H9 (cell line): ENCODE measurements around the gene ECHS1. TPM values are rescaled to one million over a fixed set of nuclear protein-coding genes. Genes with fewer than 3 reads are reported as not detected.

Source experiments
- DNase-seq: peaks from one replicate; pipeline ENCODE4 v3.0.0-alpha.2; 2017
- H2AFZ ChIP-seq: one replicate; pipeline ENCODE4 v1.6.1; 2013; ENCODE audit warnings: mild to moderate bottlenecking, low read length, control low read depth, moderate library complexity
- H2AK5ac ChIP-seq: 2 replicates; pipeline ENCODE4 v1.6.1; 2013; ENCODE audit warnings: low read length, control low read depth, mixed read lengths; ENCODE audit not compliant: insufficient read length
- H2BK120ac ChIP-seq: one replicate; pipeline ENCODE4 v1.6.1; 2013; ENCODE audit warnings: low read depth, mild to moderate bottlenecking, low read length, control low read depth, inconsistent platforms; ENCODE audit not compliant: poor library complexity, severe bottlenecking
- H2BK12ac ChIP-seq: 2 replicates; pipeline ENCODE4 v1.6.1; 2013; ENCODE audit warnings: low read length, control low read depth, mixed read lengths, low read depth; ENCODE audit not compliant: insufficient read length
- H2BK15ac ChIP-seq: 2 replicates; pipeline ENCODE4 v1.6.1; 2013; ENCODE audit warnings: low read depth, low read length, control low read depth
- H2BK20ac ChIP-seq: one replicate; pipeline ENCODE4 v1.6.1; 2013; ENCODE audit warnings: low read depth, mild to moderate bottlenecking, low read length, control low read depth, inconsistent platforms; ENCODE audit not compliant: poor library complexity, severe bottlenecking
- H2BK5ac ChIP-seq: 2 replicates; pipeline ENCODE4 v1.6.1; 2013; ENCODE audit warnings: low read length, control low read depth, mixed read lengths; ENCODE audit not compliant: insufficient read length
- H3K14ac ChIP-seq: 2 replicates; pipeline ENCODE4 v1.6.1; 2013; ENCODE audit warnings: low read length, control low read depth; ENCODE audit not compliant: insufficient read depth
- H3K18ac ChIP-seq: 2 replicates; pipeline ENCODE4 v1.6.1; 2013; ENCODE audit warnings: low read depth, mild to moderate bottlenecking, mixed read lengths, low read length, control low read depth; ENCODE audit not compliant: insufficient read length
- H3K23ac ChIP-seq: 2 replicates; pipeline ENCODE4 v1.6.1; 2013; ENCODE audit warnings: low read length, control low read depth, mixed read lengths, low read depth; ENCODE audit not compliant: insufficient read length
- H3K23me2 ChIP-seq: 2 replicates; pipeline ENCODE4 v1.6.1; 2013; ENCODE audit warnings: low read depth, mild to moderate bottlenecking, mixed read lengths, low read length, control low read depth; ENCODE audit not compliant: insufficient read length, poor library complexity, severe bottlenecking
- H3K27ac ChIP-seq: 2 replicates; pipeline ENCODE4 v1.5.1; 2013; ENCODE audit warnings: low read length, control low read depth, mixed read lengths, low read depth; ENCODE audit not compliant: insufficient read length
- H3K27me3 ChIP-seq: 2 replicates; pipeline ENCODE4 v1.6.1; 2013; ENCODE audit warnings: low read length, control low read depth, inconsistent platforms; ENCODE audit not compliant: insufficient read depth
- H3K4ac ChIP-seq: 2 replicates; pipeline ENCODE4 v1.6.1; 2013; ENCODE audit warnings: low read depth, mild to moderate bottlenecking, control low read depth, inconsistent platforms, low read length, moderate library complexity
- H3K4me1 ChIP-seq: 2 replicates; pipeline ENCODE4 v1.6.1; 2013; ENCODE audit warnings: low read length, control low read depth, inconsistent platforms; ENCODE audit not compliant: insufficient read depth
- H3K4me2 ChIP-seq: 2 replicates; pipeline ENCODE4 v1.6.1; 2013; ENCODE audit warnings: low read length, control low read depth, mixed read lengths; ENCODE audit not compliant: insufficient read length, insufficient read depth
- H3K56ac ChIP-seq: 2 replicates; pipeline ENCODE4 v1.6.1; 2013; ENCODE audit warnings: low read depth, mild to moderate bottlenecking, mixed read lengths, low read length, control low read depth; ENCODE audit not compliant: insufficient read length
- H3K79me1 ChIP-seq: 2 replicates; pipeline ENCODE4 v1.6.1; 2013; ENCODE audit warnings: low read depth, mild to moderate bottlenecking, moderate library complexity, low read length, control low read depth, inconsistent platforms; ENCODE audit not compliant: insufficient read depth, poor library complexity, severe bottlenecking
- H3K79me2 ChIP-seq: 2 replicates; pipeline ENCODE4 v1.6.1; 2013; ENCODE audit warnings: low read length, control low read depth, inconsistent platforms; ENCODE audit not compliant: insufficient read depth
- H3K9ac ChIP-seq: 2 replicates; pipeline ENCODE4 v1.6.1; 2013; ENCODE audit warnings: low read length, control low read depth, mixed read lengths; ENCODE audit not compliant: insufficient read length; ENCODE audit errors: extremely low read depth
- H3K9me3 ChIP-seq: one replicate; pipeline ENCODE4 v1.6.1; 2013; ENCODE audit warnings: low read depth, low read length, inconsistent platforms; ENCODE audit not compliant: control insufficient read depth
- H3T11ph ChIP-seq: one replicate; pipeline ENCODE4 v1.6.1; 2013; ENCODE audit warnings: mild to moderate bottlenecking, low read length, control low read depth, inconsistent platforms
- H4K20me1 ChIP-seq: one replicate; pipeline ENCODE4 v1.6.1; 2013; ENCODE audit not compliant: control insufficient read depth, insufficient read length, insufficient read depth
- H4K5ac ChIP-seq: 2 replicates; pipeline ENCODE4 v1.6.1; 2013; ENCODE audit warnings: low read depth, mild to moderate bottlenecking, mixed read lengths, low read length, control low read depth; ENCODE audit not compliant: insufficient read length
- H4K8ac ChIP-seq: replicated peaks from 2 replicates; pipeline ENCODE4 v1.6.1; 2013; ENCODE audit warnings: low read length, control low read depth, mixed read lengths, low read depth; ENCODE audit not compliant: insufficient read length
- H4K91ac ChIP-seq: 2 replicates; pipeline ENCODE4 v1.6.1; 2013; ENCODE audit warnings: low read depth, mild to moderate bottlenecking, moderate library complexity, mixed read lengths, low read length, control low read depth; ENCODE audit not compliant: insufficient read length
- H3K27ac Mint-ChIP-seq, 3 experiments: 2 replicates in 2 of 3; 3 replicates in 1 of 3; pipeline ENCODE4 v1.8.0; 2020 to 2021; ENCODE audit warnings: mixed read lengths in 3 of 3, mild to moderate bottlenecking in 1 of 3, moderate library complexity in 1 of 3
- H3K27me3 Mint-ChIP-seq: 2 replicates; pipeline ENCODE4 v1.8.0; 2021; ENCODE audit warnings: low read depth, mild to moderate bottlenecking, moderate library complexity, mixed read lengths
- H3K36me3 Mint-ChIP-seq, 3 experiments: 2 replicates in 2 of 3; 3 replicates in 1 of 3; pipeline ENCODE4 v1.8.0; 2020 to 2021; ENCODE audit warnings: low read depth in 3 of 3, mixed read lengths in 3 of 3; ENCODE audit not compliant: insufficient read depth in 1 of 3
- H3K4me1 Mint-ChIP-seq, 2 experiments: 2 replicates each; pipeline ENCODE4 v1.8.0; 2020; ENCODE audit warnings: mixed read lengths in 2 of 2
- H3K4me3 Mint-ChIP-seq, 2 experiments: 2 replicates in 1 of 2; 3 replicates in 1 of 2; pipeline ENCODE4 v1.8.0; 2020 to 2021; ENCODE audit warnings: mild to moderate bottlenecking in 2 of 2, mixed read lengths in 2 of 2, moderate library complexity in 1 of 2
- H3K9me3 Mint-ChIP-seq, 2 experiments: 2 replicates in 1 of 2; 3 replicates in 1 of 2; pipeline ENCODE4 v1.8.0; 2020; ENCODE audit warnings: mild to moderate bottlenecking in 2 of 2, mixed read lengths in 2 of 2, moderate library complexity in 1 of 2
- WGBS: extraction: QIAGEN DNeasy Blood & Tissue Kit; methylation state at CpG from one replicate; pipeline ENCODE4 v1.1.7; 2013; ENCODE audit warnings: missing lambda C conversion rate, low lambda C conversion rate, mixed read lengths; ENCODE audit not compliant: insufficient read length; ENCODE audit errors: extremely low coverage; 5-methylcytosine and 5-hydroxymethylcytosine counted together
- total RNA-seq: library from RNA; stranded (reverse); gene quantifications from 2 replicates; pipeline ENCODE4 v1.2.1, GENCODE V29; 2021
- TF ChIP-seq, protein P1 (sequence below): fragments of 200-600 bp; sonication (generic); conservative IDR thresholded peaks from 3 replicates; pipeline ENCODE4 v1.8.0; 2021; ENCODE audit warnings: antibody characterized with exemption, mild to moderate bottlenecking

The ECHS1 gene
- total RNA-seq, 1 experiment from 2014 or later, result 94.1 TPM

DNA sequence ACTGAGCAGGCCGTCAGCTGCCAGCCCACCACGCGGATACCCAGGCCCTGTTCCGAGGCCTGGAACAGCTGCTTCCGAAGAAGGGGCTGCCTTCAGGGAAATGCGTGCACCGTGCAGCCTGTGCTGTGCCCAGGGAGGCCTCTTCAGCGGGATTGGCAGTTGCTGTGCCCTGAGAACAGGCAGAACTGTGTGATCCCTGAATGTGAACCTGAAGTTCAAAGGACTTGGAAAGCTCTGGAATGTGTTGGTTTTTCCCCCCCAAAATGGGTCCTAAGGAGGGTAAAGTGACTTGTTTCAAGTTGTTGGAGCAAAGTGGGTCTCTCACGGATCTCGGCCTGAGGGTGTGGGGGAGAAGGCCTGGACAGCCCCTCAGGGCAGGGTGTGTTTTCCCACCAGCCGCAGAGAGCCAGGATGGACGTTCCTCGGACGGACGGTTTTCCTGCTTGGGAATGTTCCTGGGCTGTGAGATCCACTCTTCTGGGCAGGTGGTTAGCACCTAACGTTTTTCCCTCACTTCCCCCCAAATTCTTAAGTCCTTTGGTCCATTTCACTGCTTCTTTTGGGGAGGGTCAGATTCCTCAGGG, 49.2 kb upstream of the ECHS1 start:
- DNase-seq, result peak; percentile 27

More for the DNA sequence above, 49.2 kb upstream of the ECHS1 start:
- H3K4me1 ChIP-seq, result no peaks in the 10 kb centered on the region
- no peak overlapping the region for H2BK5ac ChIP-seq
- no peak overlapping the region for H3K4ac ChIP-seq
- no peak overlapping the region for H2BK12ac ChIP-seq
- no peaks in the 10 kb centered on the region for H3K79me2 ChIP-seq
- peaks cover 3% of the 10 kb centered on the region for H3K23me2 ChIP-seq
- no peak overlapping the region for H4K91ac ChIP-seq
- no peak overlapping the region for H2AK5ac ChIP-seq
- H3K14ac ChIP-seq, result no peak overlapping the region
- no peak overlapping the region for H3T11ph ChIP-seq
- no peaks in the 10 kb centered on the region for H3K9me3 ChIP-seq
- Mint-ChIP-seq H3K27me3 (peaks cover 11% of the 10 kb centered on the region), H3K4me3 (peak overlapping the region in 1 of 2 experiments; percentile 40; a peak in 1 of 5 replicates), H3K27ac (no peak overlapping the region), H3K4me1 (no peaks in the 10 kb centered on the region), H3K9me3 (no peaks in the 10 kb centered on the region), H3K36me3 (peaks cover 3 to 17% (median 10%) of the 10 kb centered on the region in 3 experiments; a peak in 5 of 7 replicates)
- TF ChIP-seq, protein P1, sequence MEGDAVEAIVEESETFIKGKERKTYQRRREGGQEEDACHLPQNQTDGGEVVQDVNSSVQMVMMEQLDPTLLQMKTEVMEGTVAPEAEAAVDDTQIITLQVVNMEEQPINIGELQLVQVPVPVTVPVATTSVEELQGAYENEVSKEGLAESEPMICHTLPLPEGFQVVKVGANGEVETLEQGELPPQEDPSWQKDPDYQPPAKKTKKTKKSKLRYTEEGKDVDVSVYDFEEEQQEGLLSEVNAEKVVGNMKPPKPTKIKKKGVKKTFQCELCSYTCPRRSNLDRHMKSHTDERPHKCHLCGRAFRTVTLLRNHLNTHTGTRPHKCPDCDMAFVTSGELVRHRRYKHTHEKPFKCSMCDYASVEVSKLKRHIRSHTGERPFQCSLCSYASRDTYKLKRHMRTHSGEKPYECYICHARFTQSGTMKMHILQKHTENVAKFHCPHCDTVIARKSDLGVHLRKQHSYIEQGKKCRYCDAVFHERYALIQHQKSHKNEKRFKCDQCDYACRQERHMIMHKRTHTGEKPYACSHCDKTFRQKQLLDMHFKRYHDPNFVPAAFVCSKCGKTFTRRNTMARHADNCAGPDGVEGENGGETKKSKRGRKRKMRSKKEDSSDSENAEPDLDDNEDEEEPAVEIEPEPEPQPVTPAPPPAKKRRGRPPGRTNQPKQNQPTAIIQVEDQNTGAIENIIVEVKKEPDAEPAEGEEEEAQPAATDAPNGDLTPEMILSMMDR, result no peak
- H3K27me3 ChIP-seq, result no peaks in the 10 kb centered on the region
- WGBS, result no CpG with 5 or more reads among the region's 16 CpGs
- no peak overlapping the region for H2BK20ac ChIP-seq
- H3K9ac ChIP-seq, result no peak overlapping the region
- no peak overlapping the region for H4K5ac ChIP-seq
- H2AFZ ChIP-seq, result no peak overlapping the region
- H3K79me1 ChIP-seq, result no peaks in the 10 kb centered on the region
- H3K4me2 ChIP-seq, result no peak overlapping the region
- H4K20me1 ChIP-seq, result peaks cover 4% of the 10 kb centered on the region
- H3K27ac ChIP-seq, result no peak overlapping the region
- no peak overlapping the region for H4K8ac ChIP-seq
- no peak overlapping the region for H2BK15ac ChIP-seq
- H3K18ac ChIP-seq, result no peak overlapping the region
- no peak overlapping the region for H3K23ac ChIP-seq
- no peak overlapping the region for H3K56ac ChIP-seq
- H2BK120ac ChIP-seq, result no peak overlapping the region
